GM18870 (cell line): ENCODE data around the gene WDR64.
"Not testable (repeated sequence)": the region's sequence is repeated elsewhere in the genome, so short reads cannot be mapped to it uniquely, and the experiment has no call there.

ENCODE experiments used
- ATAC-seq: cut with Tn5 transposase; IDR thresholded peaks from one replicate; pipeline ENCODE4 v1.9.1; 2021; ENCODE audit warnings: moderate library complexity; ENCODE audit not compliant: unreplicated experiment

Gene WDR64

DNA sequence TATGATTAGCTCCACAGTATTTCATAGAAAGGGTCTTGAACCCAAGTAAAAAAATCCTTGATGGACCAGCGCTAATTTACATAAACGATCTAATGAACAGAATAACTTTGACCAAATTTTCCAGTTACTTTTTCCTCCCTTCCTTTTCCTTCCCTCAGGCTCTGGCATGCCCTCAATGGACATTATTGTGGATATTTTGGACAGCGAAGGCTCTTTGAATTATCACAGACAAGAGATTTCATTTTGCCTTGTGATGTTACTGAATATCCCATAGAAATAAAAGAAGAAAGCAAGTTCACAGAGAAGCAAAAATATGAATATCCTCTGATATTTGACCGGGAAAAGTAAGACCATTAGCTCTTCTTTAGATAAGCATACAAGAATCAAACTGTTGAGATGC is 135.6 kb downstream of the WDR64 start:
- no peak for ATAC-seq

DNA sequence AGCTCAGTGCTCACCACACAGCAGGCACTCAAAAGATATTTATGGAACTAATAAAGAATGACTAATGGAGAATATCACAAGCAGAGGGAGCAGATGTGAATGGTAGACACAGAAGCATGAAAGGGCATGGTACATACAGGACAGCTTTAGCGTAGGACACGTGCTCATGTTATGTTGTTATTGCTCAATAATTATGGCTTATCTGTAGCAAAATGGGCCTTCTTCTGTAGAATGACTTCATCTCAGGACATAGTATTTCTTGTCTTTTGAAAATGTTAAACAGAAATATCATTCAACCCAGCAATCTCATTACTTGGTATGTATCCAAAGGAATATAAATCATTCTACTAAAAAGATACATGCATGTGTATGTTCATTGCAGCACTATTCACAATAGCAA is 137.0 kb downstream of the WDR64 start:
- ATAC-seq = no peak

DNA sequence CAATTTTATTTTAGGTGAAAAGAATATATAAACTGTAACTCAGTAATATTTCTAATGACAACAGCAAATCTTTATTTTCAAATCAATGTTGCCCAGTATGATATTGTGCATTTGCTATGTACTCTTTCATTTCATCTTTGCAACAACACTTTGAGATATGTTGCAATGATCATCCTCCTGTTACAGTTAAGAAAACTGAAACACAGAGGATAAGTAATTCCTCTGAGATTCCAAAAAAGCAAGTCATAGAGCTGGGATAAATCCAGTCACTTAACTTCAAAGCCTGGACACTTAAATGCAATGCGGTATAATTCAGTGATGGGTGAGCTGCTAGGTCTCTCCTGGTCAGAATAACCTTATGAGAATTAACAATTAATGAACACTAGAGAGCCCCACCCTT is 147.3 kb downstream of the WDR64 start:
- no peak for ATAC-seq

DNA sequence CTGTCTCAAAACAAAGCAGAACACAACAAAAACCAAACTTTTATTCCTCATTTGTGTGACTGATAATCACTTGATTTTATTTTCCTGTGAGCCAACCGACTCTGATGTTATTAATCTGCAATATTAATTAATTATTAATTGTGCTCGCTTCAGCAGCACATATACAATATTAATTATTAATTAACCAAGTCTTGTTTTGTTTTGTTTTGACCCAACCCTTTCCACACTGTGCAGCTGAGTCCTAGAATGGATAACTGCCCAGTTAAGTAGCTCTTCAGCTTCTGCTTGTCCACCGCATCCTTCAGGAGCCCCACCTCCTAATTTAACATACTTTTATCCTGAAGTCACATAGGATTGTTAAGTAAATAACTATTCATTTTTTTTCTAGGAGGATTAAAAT is 148.6 kb downstream of the WDR64 start:
- peak; percentile 54 for ATAC-seq

DNA sequence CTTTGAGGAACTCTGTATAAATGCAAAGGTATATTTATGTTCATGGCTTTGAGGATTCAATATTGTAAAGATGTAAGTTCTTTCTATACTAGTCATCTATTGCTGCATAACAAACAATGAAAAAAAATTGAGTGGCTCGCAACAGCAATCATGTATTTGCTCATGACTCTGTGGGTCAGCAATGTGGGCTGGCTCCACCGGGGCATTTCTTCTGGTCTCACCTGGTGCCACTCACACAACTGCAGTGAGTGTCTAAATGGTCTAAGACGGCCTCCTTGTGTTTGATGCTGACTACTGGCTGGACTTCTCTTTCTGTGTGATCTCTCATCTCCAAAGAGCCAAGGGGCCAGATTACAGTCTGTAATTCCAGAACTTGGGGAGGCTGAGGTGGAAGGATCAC is 150.8 kb downstream of the WDR64 start:
- no peak for ATAC-seq

DNA sequence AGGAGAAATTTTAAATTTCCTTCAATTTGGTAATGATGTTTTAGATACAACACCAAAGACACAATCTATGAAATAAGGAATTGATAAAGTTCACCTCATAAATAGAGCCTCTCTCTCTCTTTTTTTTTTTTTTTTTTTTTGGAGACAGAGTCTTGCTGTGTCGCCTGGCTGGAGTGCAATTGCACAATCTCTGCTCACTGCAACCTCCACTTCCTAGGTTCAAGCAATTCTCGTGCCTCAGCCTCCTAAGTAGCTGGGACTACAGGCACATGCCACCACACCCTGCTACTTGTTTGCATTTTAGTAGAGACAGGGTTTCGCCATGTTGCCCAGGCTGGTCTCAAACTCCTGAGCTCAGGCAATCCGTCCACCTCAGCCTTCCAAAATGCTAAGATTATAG is 152.6 kb downstream of the WDR64 start:
- ATAC-seq = not testable (repeated sequence)

DNA sequence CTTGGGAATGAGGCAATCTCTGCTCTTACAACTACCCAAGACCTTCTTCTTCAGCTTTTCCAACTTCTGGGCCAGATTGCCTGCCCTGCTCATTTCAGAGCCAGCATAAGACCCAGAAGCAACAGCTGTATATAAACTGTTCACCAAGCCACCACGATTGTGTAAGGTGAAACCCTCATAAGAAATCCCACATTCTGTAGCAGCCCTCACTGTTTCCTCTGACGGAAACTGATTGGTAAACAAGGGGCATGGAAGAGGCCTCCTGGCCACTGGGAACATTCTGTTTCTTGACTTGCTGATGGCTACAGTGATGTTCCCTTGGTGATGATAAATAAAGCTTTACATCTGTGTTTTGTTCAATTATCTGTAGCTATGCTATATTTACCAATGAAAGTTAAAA is 156.2 kb downstream of the WDR64 start:
- ATAC-seq = no peak

DNA sequence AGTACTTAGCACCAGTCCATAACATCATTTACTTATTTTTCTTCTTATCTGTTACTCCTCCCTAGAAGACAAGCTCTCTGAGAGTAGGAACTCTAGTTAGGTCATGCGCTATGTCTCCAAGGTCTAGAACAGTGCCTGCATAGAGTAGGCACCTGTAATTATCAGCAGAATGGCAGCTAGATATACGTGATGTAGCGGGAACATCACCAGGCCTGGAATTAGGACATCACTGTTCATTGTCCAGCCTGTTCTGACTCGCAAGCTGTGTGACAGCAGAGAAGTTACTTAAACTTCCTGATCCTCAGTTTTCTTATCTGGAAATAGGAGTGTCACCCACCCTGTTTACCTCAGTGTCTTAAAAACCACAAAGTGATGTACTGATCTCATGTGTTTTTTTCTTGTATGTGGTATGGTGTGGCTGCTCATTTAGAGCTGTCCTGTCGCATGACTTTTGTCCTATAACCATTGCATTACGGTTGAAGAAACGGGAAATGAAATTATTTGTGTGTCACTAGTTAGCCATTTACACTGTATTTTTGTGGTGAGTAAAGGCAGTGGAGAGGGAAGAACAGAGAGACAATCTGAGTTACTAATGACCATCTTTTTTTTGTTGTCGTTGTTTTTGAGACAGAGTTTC is 158.8 kb downstream of the WDR64 start:
- peak; percentile 92 for ATAC-seq

DNA sequence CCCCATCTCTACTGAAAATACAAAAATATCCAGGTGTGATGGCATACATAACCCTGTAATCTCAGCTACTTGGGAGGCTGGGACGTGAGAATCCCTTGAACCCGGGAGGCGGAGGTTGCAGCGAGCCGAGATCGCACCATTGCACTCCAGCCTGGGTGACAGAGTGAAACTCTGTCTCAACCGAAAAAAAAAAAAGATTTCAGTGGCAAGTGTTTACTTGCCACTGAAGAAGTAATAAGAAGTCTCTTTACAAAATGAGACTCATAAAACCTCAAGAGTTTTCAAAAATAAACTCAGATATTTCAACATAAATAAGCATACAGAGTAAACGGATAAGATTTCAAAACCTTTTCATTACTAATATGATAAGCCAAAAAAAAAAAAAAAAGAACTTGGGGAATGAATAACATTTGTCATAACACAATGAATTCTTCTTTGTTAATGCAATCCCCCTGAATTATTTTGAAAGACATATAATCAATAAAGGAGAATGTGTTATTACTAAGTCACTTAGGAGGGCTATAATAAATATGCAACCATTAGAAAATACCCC is 161.8 kb downstream of the WDR64 start:
- ATAC-seq = no peak

DNA sequence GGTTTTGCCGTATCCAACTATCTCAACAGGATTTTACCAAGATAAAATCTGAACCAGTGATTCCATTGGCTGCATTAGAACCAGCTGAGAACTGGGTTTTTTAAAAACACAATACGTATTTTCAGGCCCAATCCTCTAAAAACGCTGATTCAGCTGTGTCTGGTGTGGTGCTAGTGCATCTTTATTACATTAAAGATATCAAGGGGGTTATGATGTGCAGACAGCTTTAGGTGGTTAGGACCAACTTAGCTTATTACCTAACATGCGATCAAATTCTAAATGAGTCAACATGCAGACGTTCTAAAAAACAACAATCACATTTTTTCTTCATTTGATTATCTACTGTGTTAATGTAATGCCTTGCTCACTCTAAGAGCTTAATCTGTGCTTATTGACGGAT is 163.9 kb downstream of the WDR64 start:
- no peak for ATAC-seq

DNA sequence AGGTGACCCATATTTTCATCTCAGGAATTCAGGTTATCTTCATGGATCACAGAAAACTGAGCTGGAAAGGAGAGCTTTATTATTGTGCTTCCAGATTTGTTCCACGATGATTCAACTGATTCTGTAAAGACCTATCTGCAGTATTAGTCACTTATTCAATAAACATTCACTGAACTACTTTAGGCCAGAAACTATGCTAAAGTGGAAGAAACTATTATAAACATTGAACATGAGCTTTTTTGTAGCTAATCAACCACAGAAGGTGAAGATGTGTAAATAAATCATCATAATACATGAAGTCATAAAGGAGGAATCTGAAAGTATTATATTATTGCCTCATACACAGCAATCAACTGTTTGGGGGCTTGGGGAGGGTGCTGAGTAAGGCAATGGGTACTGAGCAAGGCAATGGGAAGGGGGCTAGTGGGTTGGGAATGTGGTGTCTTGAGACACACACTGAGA is 165.3 kb downstream of the WDR64 start:
- ATAC-seq = no peak

DNA sequence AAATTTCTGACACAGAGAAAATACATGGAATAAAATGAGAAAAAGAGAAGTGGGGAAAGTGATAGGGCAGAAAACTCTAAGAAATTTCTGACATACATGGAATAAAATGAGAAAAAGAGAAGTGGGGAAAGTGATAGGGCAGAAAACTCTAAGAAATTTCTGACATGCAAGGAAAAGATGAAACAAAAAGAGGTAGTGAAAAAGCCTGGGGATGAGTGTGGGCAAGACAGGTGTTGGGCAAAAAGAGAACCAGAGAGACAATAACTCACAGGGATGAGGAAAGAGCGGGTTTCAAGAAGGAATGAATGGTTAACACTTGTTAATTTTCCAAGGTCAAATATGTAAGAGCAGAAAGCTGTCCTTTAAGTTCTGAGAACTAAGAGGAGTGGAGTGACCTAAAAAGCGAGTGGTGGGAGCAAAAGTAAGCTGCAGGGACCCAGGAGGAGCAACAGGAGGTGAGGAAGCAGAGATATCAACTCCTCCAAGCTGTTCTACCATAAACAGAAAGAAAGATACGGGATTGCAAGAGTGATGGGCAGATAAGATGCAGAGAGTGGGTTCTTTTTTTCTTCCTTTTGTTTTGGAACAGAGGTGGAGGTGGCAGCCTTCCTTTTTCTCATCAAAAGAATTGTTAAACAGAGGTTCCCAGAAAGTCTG is 166.0 kb downstream of the WDR64 start:
- ATAC-seq = no peak

DNA sequence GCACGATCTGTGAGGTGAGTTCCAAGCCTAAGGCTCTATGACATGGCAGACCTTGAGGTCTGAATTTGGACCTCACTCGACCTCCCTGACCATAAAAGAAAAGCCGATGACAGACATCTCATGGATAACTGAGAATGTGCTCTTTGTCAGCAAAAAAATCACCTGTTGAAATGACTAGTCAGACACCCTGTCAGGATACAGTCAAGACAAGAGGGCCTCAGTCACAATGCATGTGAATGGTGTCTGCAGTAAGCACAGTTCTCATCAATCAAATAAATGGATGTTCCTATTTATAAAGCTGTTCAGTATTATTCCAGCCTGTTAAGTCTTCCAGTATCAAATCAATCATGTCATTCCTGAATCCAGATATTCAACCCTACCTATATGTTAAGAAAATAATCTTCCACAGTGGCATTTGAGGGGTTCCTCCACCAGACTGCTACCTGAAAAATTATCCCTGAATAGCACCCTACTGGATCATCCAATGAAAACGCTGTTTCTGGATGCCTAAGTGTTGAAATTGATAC is 167.3 kb downstream of the WDR64 start:
- no peak for ATAC-seq

DNA sequence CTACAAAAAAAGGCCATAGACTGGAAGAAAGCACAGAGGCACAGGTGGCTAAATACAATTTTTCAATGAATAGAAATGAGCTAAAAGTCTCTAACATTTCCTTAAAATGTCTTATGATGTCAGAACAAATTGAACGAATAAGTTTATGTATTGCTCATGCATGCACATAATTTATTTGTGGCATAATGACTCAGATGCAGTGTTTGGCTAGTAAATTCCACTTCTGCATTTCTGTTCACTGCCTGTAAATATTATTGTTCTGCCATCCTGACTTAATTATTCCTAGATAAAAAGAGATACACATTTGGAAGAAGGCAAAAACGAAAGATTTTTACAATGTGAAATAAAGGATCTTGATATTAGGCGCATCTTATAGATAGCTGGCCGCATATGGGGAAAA is 169.3 kb downstream of the WDR64 start:
- no peak for ATAC-seq

DNA sequence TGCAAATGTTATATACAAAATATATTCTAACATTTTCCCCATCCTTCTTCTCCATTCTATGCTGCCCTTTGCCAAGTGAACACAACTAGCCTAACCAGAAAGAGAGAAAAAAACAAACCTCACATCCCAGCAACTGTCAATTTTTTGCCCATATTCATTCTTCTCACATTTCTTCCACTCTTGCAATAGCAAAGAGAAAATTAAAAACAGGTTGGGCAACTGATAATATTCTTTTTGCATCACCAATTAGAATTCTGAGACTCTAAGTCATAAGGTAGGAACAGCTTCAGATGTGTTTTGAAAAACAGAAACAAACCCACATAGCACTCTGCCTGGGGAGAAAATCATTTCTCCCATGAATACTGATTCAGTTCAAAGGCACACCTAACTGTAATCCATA is 170.8 kb downstream of the WDR64 start:
- no peak for ATAC-seq

DNA sequence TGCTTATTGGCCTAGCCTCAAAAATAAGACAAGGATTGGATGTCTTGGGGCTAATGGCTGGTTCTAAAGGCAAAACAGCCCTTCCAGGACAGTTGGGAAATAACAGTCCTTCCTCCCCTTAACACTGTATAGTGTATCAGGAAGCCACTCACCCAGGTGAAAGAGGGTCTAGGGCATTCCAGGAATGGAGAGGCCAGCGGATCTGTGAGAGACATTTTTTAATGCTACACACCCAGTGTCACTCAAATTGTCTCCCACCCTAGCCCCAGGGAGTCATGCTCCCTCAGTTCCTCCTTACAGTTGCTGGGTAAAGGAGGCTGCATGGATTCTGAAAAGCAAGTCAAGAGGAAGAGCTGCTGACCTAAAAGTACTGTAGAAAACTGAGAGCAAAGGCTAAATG is 171.8 kb downstream of the WDR64 start:
- ATAC-seq = no peak

DNA sequence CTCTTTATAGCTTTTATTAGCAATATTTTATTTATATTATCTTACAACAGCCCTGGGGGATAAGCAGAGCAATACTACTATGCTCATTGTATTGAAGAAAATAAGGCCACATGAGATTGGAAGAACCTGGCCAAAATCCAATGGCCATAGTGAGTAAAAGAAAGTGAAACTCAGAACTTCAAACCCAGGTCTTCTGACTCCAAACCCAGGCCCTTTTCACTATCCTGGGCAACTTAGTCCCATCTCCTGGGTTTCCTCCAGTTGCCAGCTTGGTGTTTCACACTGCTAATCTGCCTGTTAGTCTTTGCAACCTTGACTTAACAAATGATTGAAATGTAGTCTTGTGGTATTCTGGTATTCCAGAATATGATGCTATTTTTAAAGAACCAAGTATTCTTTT is 173.5 kb downstream of the WDR64 start:
- no peak for ATAC-seq

DNA sequence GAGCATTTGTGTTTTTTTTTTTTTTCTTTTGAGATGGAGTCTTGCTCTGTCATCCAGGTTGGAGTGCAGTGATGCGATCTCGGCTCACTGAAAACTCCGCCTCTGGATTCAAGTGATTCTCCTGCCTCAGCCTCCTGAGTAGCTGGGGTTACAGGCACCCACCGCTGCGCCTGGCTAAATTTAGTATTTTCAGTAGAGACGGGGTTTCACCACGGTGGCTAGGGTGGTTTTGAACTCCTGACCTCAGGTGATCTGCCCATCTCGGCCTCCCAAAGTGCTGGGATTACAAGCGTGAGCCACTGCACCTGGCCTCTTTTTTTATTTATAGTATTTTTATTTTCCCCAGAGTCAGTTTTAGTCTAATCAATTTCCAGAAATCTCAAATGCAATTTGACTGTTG is 174.5 kb downstream of the WDR64 start:
- ATAC-seq = not testable (repeated sequence)

DNA sequence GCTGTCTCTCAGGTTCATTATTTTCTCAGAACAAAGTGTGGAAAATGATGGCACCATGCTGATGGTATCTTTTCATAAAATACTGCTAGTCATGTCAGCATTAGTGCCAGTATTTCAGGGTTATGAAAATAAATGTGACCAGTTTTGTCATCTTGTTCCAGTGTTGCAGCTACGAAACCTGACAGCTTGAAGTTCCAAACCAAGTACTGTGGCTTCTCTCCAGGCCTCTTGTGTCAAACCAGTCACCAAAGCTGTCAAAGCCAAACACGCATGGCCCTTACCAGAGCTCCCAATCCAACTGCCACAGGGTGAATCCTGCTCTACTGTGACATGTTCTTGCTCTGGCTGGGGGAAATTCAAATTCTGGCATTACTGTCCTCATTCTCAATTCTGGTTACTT is 175.2 kb downstream of the WDR64 start:
- ATAC-seq = no peak

DNA sequence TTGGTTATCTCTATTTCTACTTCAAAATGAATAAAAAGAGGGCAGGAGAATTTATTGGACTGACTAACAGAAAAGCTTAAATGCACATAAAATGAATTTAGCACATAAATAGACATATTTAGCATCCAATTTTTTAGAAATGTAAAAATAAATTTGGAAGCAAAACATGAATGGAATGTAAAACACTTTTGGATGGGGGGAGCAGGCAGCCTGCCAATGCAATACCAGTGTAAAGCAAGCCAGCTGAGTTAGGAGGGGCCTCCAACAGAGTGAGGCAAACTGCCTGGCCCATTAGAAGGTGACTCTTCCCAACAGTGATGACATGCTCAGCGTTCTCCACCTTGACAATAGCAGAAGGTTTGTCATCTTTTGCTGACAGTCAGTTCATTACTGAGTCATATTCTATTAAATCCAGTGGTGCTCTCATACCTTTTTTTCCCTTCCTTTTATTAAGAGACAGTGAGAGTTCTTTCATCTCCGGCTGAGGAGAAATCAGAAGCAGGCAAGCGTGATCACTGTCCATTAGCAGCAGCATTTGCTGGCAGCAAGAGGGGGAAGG is 176.5 kb downstream of the WDR64 start:
- no peak for ATAC-seq

DNA sequence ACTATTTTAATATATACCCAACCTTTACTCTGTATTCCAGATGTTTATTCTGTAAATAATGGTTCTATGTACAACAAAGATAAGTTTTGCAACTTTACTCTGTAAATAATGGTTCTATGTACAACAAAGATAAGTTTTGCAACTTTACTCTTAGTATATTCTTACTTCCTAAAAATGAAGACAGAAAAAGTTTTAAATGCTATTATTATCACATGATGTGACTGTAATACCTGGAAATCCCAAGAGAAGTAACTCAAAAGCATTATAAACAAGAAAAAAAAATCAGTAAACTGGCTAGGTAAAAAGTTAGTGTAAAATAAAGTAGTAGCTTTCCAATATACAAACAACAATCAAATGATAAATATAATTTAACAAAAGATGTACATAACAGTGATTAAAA is 177.4 kb downstream of the WDR64 start:
- no peak for ATAC-seq

DNA sequence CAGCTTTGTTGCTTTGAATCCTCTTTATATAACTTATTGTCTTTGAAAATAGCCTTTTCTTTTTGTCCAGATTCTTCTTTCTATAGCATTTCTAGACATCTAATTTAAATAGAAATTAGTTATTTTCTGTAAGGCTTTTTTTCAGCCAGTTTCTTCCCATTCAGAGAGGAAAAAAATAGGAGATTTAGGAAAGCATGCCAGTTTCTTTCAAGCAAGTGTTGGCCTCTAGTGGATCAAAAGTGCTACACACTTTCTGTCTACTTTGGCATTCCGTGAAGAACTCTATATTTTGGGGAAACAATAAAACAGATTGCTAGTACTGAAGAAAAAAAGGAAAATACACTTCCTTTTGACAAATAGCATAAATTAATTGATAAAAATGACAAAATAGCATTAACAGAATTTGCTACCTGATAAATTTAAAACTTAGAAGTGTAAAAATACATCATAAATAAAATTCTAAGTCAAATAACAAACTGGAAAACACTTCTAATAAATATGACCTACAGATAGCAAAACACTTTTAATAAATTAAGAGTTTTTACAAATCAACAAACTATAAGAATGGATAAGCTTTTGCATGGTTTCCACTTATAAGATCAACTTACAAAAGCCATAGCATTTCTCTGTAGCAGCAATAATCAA is 182.8 kb downstream of the WDR64 start:
- ATAC-seq = no peak
